Activated CD4-positive, alpha-beta T cell treated with anti-CD3 and anti-CD28 coated beads, Interleukin-2, amount 50 U/mL, for 1 hour (primary cell): ENCODE data around the gene RASSF7.

ENCODE experiments used
- DNase-seq: peaks from one replicate; pipeline ENCODE4 v3.0.0-alpha.2; 2020

Gene RASSF7

DNA sequence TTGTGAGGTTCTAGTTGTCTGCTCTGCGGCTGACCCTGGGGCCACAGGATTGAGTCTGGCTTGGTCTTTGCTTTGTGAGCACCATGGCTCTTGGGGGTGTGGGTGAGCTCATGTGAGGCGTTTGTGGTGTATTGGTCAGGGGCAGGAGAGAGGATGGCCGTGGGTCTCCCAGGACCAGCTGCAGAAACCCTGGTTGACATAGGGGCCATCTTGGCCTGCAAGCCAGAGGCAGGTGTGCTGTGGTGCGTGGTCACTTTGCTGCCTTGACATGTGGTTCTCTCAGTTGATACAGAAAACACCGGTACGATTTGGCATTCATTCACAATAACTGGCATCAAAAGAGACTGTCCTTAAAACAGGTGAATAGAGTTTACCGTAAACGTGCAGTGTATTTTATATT, 26.8 kb downstream of the RASSF7 start:
- no peak for DNase-seq

DNA sequence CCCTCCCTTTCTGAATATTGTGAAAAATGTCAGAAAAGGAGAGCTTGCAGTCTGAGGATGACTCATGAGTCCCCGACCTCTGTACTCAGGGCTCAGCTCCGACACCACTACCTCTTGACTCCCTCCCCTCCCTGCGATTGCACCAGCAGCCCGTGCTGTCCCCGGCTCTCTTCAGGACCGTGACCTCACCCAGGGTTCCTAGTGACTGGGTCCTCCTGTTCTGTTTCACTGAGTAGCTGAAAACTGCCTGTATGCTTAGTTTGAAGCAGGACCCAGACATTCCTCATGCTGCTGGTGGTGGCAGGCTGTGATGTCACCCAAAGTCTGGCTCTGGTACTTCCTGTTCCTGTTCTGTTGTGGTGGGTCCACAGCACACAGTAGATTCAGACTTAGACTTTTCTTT, 27.2 kb downstream of the RASSF7 start:
- DNase-seq, result peak; percentile 70

GRCh38 chr11:589798-590197, 29.0 kb downstream of the RASSF7 start:
- no peak for DNase-seq

- no peak for DNase-seq
Observed at GRCh38 chr11:590997-591396, 30.2 kb downstream of the RASSF7 start.

- DNase-seq, result no peak
Observed at GRCh38 chr11:592501-592900, 31.7 kb downstream of the RASSF7 start.

GRCh38 chr11:592918-593317, 32.1 kb downstream of the RASSF7 start:
- no peak for DNase-seq

- no peak for DNase-seq
Observed at GRCh38 chr11:593347-593746, 32.6 kb downstream of the RASSF7 start.

GRCh38 chr11:595400-595799, 34.6 kb downstream of the RASSF7 start:
- DNase-seq, result no peak

GRCh38 chr11:596374-596773, 35.6 kb downstream of the RASSF7 start:
- DNase-seq, result no peak

DNA sequence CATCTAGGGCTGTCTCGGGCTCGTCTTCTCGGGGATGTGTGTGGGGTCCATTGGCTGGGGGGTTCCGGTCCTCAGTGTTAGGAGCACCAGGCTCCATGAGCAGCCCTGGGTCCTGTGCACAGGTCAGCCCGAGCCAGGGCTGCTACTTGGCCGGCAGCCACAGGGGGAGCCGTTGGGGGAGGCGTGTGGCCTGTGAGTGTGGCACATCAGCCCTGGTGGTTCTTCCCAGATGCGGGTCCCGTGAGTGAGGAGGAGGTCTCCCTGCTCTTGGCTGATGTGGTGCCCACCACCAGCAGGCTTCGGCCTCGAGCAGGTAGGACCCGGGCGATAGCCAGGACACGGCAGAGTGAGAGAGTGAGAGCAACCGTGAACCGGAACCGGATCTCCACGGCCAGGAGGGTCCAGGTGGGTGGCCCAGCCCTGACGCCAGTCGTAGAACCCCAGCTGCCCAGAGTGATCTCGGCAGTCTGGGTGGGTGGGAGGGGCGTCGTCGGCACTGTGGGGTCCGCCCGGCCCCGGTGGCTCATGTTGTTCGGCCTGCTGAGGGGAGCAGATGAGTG, 36.5 kb downstream of the RASSF7 start:
- no peak for DNase-seq

DNA sequence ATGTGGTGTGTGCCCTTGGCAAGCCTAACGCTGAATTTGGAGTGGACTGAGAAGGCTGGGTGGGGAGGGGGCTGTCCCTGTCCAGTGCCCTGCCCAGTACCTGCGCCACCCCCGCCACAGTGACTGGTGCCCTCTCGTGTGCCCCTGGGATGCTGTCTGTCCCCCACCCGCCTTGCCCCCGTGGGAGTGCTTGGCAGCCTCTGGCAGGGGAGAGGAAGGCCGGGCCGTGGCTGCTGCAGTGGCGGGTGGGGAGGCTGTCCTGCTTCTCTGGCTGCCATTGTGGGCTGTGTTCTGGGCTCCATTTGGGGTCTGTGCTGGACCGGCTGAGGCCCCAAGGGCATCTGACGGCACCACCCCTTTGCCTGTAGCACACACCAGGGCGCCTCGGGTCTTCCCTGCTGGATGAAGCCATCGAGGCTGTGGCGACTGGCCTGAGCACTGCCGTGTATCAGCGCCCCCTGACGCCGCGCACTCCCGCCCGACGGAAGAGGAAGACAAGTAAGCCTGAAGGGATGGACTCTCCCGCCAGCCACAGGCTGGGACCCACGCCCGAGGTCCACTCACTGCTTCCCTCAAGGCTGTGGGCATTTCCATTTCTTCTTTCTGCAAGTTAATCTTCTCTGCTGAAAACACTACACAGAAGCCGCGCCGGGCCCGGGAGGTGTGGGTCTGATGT, 37.4 kb downstream of the RASSF7 start:
- no peak for DNase-seq

GRCh38 chr11:601573-602245, 40.9 kb downstream of the RASSF7 start:
- no peak for DNase-seq

DNA sequence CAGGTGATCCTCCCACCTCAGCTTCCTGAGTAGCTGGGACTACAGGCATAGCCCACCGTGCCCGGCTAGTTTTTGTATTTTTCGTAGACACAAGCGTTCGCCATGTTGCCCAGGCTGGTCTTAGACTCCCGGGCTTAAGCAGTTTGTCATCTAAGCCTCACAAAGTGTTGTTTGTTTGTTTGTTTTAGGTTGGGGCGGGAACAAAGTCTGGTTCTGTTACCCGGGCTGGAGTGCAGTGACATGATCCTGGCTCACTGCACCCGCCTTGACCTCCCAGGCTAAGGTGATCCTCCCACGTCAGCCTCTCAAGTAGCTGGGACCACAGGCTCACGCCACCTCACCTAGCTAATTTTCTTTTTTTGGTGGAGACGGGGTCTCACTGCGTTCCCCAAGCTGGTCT, 42.4 kb downstream of the RASSF7 start:
- DNase-seq, result no peak

DNA sequence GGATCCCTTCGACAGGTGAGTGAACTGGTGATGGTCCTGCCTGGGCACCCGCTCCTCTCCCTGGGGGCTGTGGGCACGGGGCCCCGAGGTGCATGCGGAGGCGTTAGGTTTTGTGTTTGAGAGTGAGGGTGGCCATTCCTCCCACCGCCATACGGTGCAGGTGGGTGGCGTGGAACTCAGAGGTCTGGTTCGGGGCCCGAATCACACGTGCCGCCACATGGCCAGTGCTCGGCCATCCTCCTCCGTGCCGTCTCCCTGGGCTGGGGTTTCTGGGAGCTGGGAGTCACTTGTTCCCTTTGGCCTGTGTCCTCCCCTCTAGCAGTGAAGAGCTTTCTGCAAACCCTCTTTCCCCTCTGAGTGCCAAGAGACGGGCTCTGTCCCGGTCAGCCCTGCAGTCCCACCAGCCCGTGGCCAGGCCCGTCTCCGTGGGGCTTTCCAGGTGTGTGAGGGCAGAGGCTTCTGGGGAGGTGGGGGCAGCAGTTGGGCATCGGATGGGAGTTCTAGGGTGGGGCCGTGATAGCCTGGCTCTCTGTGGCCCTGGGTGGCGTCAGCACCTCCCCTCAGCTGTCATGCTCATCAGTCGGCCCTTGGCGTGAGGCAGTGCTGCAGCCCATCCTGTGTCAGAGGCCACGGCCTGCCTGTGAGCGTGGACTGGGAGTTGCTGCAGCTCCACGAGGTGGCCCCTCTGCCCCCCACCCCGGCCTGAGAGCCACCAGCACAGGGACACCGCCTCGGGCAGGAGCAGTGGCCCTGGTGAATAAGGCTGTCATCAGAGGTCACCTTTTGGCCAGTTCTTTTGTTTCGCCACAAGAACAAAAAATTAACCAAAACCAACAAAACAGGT, 44.7 kb downstream of the RASSF7 start:
- DNase-seq, result no peak

- DNase-seq, result no peak
Observed at GRCh38 chr11:606245-606644, 45.5 kb downstream of the RASSF7 start.

- DNase-seq, result no peak
Observed at GRCh38 chr11:607020-607780, 46.4 kb downstream of the RASSF7 start.

- DNase-seq, result no peak
Observed at GRCh38 chr11:607971-608659, 47.3 kb downstream of the RASSF7 start.

DNA sequence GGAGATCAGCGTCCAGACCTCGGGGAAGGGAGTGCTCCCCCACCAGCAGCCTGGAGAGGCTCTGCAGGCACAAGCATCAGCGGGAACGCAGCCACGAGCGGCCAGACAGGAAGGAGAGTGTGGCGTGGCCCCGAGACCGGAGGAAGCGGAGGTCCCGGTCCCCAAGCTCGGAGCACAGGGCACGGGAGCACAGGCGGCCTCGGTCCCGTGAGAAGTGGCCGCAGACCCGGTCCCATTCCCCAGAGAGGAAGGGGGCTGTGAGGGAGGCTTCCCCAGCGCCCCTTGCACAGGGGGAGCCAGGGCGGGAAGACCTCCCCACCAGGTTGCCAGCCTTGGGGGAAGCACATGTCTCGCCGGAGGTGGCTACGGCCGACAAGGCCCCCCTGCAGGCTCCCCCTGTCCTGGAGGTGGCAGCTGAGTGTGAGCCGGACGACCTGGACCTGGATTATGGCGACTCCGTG, 48.1 kb downstream of the RASSF7 start:
- no peak for DNase-seq

- no peak for DNase-seq
Observed at GRCh38 chr11:609341-609811, 48.6 kb downstream of the RASSF7 start.

- no peak for DNase-seq
Observed at GRCh38 chr11:610146-610801, 49.5 kb downstream of the RASSF7 start.
